ENCODE measurements around the gene ZNF628. TPM values are rescaled to one million over a fixed set of nuclear protein-coding genes. Genes with fewer than 3 reads are reported as not detected.

ZNF628 gene
- total RNA-seq, 1 donor from 2014 or later: 4.7 TPM

DNA sequence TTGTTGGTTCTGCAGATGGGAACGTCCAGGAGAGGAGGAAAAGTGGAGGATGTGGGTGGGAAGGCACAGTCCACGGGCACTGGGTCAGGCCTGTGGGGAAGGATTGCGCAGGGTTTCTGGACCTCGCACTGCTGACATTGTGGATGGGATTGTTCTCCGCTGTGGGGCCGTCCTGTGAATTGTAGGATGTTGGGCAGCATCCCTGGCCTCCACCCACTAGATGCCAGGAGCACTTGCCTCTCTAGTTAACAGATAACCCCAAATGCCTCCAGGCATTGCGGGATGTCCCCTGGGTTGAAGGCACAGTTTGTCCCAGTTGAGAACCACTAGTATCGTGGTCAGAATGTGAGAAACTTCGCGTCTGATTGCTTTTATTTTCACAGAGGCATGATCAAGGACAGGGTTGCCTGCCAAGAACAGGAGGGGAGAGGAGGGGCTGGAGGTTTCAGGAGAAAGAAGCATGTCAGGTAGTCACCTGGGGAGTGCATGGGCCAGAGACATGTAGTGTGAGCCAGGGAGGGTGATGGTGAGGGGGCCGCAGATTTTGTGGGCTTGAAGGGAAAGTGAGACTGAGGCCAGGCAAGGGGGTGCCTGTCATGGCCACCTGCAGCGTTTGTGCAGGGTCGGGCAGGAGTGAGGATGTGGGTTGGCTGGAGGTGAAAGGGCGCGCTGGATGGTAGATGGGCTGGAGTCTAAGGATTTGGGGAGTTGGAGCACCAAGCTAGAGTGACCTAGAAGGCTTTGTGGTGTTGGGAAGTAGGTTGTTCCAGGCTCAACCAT, 3.2 kb downstream of the ZNF628 start:
- ATAC-seq (ENCODE audit: poor library complexity) (no peak), DNase-seq (no peak)
- intact Hi-C loops (cut with DNase I): no loop called here

DNA sequence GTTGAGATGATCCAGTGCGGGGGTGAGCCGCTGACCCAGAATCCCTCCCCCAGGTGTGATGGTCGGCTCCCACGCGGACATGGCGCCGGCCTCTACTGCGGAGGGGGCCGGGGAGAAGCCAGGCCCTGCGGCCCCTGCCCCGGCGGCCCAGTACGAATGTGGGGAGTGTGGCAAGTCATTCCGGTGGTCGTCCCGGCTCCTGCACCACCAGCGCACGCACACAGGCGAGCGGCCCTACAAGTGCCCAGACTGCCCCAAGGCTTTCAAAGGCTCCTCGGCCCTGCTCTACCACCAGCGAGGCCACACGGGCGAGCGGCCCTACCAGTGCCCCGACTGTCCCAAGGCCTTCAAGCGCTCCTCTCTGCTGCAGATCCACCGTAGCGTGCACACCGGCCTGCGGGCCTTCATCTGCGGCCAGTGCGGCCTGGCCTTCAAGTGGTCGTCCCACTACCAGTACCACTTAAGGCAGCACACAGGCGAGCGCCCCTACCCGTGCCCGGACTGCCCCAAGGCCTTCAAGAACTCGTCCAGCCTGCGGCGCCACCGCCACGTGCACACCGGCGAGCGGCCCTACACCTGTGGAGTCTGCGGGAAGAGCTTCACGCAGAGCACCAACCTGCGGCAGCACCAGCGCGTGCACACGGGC, 4.9 kb downstream of the ZNF628 start:
- intact Hi-C loops (cut with DNase I): no loop called here
- ATAC-seq (ENCODE audit: poor library complexity) (no peak), DNase-seq (no peak)

DNA sequence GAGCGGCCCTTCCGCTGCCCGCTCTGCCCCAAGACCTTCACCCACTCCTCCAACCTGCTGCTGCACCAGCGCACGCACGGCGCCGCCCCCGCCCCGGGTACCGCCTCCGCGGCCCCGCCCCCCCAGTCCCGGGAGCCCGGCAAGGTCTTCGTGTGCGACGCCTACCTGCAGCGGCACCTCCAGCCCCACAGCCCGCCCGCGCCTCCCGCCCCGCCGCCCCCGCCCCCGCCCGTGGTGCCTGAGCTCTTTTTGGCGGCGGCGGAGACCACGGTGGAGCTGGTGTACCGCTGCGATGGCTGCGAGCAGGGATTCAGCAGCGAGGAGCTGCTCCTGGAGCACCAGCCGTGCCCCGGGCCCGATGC, 5.4 kb downstream of the ZNF628 start:
- DNase-seq (no peak), ATAC-seq (ENCODE audit: poor library complexity) (no peak)
- intact Hi-C loops (cut with DNase I): no loop called here

DNA sequence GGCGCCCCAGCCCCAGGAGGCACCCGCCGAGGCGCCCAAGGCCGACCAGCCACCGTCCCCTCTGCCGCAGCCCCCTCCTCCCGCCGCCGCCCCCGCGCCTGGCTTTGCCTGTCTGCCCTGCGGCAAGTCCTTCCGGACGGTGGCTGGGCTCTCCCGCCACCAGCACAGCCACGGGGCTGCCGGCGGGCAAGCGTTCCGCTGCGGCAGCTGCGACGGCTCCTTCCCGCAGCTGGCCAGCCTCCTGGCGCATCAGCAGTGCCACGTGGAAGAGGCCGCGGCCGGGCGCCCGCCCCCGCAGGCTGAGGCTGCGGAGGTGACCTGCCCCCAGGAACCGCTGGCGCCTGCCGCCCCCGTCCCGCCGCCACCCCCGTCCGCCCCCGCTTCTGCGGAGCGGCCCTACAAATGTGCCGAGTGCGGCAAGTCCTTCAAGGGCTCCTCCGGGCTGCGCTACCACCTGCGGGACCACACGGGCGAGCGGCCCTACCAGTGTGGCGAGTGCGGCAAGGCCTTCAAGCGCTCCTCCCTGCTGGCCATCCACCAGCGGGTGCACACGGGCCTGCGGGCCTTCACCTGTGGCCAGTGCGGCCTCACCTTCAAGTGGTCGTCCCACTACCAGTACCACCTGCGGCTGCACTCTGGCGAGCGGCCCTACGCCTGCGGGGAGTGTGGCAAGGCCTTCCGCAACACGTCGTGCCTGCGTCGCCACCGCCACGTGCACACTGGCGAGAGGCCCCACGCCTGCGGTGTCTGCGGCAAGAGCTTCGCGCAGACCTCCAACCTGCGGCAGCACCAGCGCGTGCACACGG, 5.9 kb downstream of the ZNF628 start:
- intact Hi-C loops (cut with DNase I): no loop called here
- DNase-seq (no peak), ATAC-seq (ENCODE audit: poor library complexity) (no peak)

DNA sequence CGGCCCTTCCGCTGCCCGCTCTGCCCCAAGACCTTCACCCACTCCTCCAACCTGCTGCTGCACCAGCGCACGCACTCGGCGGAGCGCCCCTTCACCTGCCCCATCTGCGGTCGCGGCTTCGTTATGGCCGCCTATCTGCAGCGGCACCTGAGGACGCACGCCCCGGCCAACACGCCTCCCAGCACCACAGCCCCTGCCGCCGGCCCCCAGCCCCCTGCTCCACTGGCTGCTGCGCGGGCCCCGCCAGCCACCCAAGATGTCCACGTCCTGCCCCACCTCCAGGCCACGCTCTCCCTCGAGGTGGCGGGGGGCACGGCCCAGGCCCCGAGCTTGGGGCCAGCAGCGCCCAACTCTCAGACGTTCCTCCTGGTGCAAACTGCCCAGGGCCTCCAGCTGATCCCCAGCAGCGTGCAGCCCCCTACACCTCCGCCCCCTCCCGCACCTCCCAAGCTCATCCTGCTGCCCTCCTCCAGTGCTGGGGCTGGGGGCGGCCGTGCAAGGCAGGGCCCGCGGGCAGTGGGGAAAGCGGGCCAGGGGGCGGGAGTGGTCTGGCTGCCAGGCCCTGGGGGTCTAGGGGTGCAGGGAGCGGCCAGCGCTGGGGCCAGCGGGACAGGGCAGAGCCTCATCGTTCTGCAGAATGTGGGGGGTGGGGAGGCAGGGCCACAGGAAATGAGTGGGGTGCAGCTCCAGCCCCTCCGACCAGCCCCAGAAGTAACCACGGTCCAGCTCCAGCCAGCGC, 6.7 kb downstream of the ZNF628 start:
- intact Hi-C loops (cut with DNase I): no loop called here
- DNase-seq: no peak
- ATAC-seq (ENCODE audit: poor library complexity): no peak

DNA sequence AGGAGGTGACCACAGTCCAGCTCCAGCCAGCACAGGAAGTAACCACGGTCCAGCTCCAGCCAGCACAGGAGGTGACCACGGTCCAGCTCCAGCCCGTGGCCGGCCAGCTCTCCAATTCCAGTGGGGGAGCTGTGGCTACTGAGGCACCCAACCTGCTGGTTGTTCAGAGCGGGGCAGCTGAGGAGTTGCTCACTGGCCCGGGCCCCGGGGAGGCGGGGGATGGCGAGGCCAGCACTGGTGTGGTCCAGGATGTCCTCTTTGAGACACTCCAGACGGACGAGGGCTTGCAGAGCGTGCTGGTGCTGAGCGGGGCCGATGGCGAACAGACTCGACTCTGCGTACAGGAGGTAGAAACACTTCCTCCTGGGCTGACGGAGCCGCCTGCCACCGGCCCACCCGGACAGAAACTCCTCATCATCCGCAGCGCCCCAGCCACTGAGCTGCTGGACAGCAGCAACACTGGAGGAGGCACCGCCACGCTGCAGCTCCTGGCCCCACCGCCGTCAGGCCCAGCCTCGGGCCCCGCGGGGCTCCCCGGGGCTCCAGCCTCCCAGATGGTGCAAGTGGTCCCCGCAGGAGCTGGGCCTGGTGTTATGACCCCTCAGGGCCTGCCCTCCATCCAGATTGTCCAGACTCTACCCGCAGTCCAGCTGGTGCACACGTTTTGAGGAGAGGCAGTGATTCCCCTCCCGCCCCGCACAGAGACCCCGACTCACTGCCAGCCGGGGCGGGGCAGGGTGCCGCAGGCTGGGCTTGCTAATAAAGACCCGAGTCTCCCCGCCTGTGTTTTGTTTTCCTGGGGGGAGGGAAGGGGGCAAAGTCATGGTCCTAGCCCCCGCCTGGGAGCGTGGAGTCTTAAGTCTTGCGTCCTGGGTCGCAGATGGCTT, 7.5 kb downstream of the ZNF628 start:
- DNase-seq (no peak), ATAC-seq (ENCODE audit: poor library complexity) (no peak)
- intact Hi-C loops (cut with DNase I): no loop called here

DNA sequence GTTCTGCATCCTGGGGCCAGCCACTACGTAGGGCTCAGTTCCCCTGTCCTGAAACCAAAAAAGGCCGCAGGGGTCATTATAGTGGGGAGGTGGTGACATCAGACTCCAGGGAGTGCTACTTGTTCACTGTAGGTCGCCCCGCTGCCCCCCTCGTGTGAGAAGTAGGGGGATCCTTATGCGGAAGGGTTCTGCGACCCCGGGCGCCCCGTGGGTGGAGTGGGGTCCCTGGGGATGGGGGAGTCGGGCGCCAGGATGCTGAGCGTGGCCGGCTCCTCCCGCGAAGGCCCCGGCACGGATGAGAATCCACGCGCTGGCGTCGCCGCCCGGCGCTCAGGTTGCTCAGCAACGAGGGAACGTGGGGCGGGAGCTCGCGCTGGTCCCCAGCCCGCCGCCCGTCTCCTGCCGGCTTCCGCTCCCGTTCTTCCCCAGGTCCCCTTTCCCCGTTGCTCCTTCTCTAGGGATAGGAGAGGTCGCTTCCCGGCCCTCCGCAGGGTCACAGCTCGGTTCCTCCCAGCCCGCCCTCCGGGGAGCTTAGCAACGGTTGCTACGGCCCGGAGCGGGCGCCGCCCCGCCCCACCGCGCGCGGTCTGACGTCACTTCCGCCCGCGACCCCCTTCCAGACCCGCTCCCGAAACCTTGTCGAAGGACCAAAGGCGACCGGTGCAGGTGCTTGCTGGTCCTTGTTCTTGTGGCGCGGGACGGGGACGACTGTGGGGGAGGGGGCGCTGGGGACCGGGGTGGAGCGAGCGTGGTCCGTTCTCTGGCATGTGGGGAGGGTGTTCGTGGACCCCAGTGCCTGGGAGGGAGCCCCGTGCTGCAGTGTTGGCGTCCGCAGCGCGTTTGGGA, 8.4 kb downstream of the ZNF628 start, which contains the start of gene NAT14:
TSS of gene NAT14 (plus strand) at position 596 of the 846 bp plus-strand sequence. CDS start 521 bp downstream, outside the sequence.
- intact Hi-C loops (cut with DNase I): no loop called here

DNA sequence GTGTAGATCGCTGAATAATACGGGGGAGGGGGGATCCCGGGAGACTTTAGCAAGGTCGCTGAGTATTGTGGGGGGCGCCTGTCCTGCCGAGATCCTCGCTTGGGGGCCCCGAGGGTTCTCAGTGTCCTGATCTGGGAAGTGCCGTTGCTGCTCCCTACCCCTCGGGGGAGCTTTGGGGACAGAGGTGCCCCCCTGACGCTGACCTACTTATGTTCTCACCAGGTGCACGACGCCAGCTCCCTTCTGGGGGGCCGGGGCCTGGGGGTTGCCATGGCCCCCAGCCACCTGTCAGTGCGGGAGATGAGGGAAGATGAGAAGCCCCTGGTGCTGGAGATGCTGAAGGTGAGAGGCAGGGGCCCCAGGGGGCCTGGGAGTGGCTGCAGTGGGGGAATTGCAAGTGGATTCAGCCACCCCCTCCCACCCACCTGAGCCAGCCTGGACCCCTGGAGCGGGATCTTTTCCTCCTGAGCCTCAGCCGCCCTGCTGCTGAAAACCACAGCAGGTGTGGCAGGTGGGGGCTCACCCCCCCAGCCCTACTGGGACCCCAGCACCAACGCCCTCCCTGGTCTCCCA, 9.1 kb downstream of the ZNF628 start:
- no peak for ATAC-seq (ENCODE audit: poor library complexity)
- DNase-seq: no peak
- intact Hi-C loops (cut with DNase I): no loop called here

More for the DNA sequence above, 8.4 kb downstream of the ZNF628 start, which contains the start of gene NAT14:
- ATAC-seq (ENCODE audit: poor library complexity) (peak; percentile 71), DNase-seq (peak; percentile 64)

DNA sequence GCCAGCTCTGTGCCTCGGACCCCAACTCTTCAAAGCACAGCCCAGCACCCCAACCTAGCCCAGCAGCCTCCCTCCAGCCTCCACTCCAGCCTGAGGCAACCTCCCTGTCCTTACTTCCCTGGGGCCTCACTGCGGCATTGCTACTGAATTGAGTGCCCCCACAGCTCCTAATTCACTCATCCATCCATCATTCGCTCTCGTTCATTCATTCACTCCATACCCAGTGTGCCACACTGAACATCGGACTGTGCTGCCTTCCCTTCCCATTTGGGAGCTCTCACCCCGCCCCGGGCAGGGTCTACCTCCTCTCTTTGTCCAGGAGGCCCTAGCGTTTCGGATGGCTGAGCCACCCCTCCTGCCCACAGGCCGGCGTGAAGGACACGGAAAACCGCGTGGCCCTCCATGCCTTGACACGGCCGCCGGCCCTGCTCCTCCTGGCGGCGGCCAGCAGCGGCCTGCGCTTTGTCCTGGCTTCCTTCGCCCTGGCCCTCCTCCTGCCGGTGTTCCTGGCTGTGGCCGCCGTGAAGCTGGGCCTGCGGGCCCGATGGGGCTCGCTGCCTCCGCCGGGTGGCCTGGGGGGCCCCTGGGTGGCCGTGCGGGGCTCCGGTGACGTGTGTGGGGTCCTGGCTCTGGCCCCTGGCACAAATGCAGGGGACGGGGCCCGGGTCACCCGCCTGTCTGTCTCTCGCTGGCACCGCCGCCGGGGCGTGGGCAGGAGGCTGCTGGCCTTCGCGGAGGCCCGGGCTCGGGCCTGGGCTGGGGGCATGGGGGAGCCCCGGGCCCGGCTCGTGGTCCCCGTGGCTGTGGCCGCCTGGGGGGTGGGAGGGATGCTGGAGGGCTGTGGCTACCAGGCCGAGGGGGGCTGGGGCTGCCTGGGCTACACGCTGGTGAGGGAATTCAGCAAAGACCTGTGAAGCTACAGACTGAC, 9.9 kb downstream of the ZNF628 start:
- DNase-seq: no peak
- no peak for ATAC-seq (ENCODE audit: poor library complexity)
- intact Hi-C loops (cut with DNase I): no loop called here

DNA sequence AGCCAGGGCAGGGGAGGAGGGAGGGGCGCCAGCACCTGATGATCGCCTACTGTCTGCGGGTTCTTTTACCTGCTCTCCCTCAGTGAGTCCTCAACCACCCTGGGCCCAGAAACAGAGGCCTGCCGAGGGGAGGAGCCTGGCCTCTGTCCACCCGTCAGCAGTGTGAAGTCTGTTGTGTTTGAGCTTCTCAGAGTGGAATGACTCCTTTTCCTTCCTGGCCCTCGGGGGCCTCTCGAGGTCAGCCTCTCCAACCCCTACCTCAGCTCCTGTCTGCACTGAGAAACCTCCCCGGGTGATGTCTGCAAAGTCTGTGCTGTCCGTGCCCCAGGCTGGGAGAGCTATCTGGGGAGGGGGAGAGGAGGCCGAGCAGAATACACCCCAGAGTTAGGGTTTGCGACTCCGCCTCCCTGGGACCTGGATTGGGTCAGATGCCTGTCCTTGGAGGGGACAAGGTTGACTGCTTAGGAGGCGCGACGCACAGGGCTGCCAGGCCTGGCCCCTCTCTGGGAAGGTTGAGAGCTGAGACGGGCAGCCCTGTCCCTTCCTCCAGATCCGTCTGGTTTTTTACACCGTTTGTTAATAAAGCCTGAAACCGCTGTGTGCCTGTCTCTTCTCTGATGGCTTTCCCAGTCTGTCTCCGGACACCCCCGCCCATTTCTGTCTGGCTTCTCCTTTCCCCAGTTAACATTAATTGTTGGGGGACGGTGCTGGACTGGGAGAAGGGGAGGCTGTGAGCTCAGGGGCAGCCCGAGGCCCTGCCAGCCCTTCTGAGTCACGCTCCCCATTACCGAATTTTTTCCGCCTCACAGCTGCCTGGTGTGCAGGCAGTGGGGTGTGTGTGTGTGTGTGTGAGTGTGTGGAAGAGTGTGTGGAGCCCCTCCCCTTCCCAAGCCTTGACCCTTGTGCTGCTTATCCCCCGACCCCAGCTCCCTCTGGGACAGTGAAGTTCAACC, 10.8 kb downstream of the ZNF628 start:
- ATAC-seq (ENCODE audit: poor library complexity): peak; percentile 50
- peak; percentile 75 for DNase-seq

DNA sequence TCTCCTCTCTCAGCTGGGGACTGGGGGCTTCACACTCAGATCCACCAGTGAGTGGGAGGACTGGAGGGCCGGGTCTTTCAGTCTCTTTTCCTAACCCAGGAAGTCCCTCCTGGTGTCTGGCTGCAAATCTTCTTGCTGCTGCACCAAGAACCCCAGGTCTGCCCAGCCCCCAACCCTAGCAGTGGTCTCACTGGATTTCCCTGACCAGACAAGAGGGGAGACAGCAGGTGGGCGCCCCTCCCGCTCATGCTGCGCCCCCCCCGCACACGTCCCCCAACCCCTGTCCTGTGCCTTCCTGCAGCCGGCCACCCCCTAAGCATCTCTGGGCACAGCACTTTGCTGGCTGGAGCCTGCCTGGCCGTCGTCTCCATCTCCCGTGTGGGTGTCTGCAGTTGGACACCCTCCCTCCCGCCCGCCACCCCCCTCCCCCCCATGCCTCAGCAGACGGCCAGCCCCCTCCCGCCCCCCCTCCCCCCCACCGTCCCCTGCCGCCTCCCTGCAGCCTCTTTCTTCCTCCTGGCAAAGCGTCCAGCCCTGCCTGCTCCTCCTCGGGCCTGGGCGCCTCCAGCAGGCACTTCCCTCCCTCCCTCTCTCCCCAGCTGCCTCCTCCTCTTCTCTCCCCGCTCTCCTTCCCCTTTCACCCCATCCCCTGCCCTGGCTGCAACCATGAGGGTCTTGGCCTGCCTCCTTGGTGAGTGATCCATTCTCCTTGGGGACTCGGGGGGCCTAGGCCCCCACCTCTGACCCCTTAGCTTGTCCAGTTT, 11.7 kb downstream of the ZNF628 start, which contains the start of gene SSC5D:
TSS of gene SSC5D (plus strand) at position 513 of the 764 bp plus-strand sequence. CDS start at position 667, 154 bp downstream.
- intact Hi-C loops (cut with DNase I): no loop called here

More for the DNA sequence above, 10.8 kb downstream of the ZNF628 start:
- intact Hi-C loops (cut with DNase I): no loop called here

DNA sequence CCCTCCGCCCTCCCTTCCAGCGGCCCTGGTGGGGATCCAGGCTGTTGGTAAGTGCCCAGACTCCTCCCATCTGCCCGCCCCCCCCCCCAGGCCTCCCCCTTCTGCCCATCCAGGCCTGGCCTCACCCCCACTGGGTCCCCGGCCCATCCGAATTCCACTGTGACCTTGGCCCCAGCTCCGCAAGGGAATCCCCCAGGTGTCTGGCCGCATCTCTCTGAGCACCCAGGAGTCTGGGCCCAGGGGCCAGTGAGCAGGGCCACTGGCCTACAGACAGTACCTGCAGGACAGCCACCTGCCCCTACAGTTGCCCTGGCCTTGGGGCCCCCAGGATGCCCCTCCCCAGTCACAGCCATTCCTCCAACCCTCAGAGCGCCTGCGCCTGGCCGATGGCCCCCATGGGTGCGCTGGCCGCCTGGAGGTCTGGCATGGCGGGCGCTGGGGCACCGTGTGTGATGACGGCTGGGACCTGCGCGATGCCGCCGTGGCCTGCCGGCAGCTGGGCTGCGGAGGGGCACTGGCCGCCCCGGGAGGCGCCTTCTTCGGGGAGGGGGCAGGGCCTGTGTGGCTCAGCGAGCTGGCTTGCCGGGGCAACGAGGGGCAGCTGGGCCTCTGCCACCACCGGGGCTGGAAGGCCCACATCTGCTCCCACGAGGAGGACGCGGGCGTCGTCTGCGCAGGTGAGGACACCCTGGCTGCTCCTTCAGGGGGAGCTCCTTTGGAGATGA, 12.7 kb downstream of the ZNF628 start:
- no peak for DNase-seq
- intact Hi-C loops (cut with DNase I): no loop called here

More for the DNA sequence above, 11.7 kb downstream of the ZNF628 start, which contains the start of gene SSC5D:
- DNase-seq: no peak
- no peak for ATAC-seq (ENCODE audit: poor library complexity)

More for the DNA sequence above, 12.7 kb downstream of the ZNF628 start:
- ATAC-seq (ENCODE audit: poor library complexity): no peak
